Measurements from ENCODE around the gene SGIP1.

- TF ChIP-seq EP300 (IDR thresholded peaks at IDR 0.05) (no peak), POLR2A (IDR thresholded peaks at IDR 0.05) (no peak), POLR2AphosphoS5 (IDR thresholded peaks at IDR 0.05) (no peak), CTCF (IDR thresholded peaks at IDR 0.05) (no peak)
Measured at GRCh38 chr1:66791621-66792610, 258.0 kb downstream of the SGIP1 start.

All from sigmoid colon (tissue), 4 donors.